ENCODE results near the gene IQCK.
"Not testable (repeated sequence)": the region's sequence is repeated elsewhere in the genome, so short reads cannot be mapped to it uniquely, and the experiment has no call there.

IQCK gene

GRCh38 chr16:19717741-19718623 is at the start of gene IQCK, which contains the start of gene KNOP1:
Gene IQCK, plus strand, starts transcription at chr16:19718271. Its CDS starts 36 bp downstream, at chr16:19718307.
Gene KNOP1, minus strand, starts transcription at chr16:19718227. Its CDS starts 3,192 bp downstream, at chr16:19715035.
- DNase-seq = peak; percentile 51

- DNase-seq = no peak
Measured at GRCh38 chr16:19672378-19672777, 45.7 kb upstream of the IQCK start.

GRCh38 chr16:19674485-19674884 is 43.6 kb upstream of the IQCK start:
- DNase-seq = no peak

- DNase-seq = no peak
Measured at GRCh38 chr16:19677402-19677801, 40.7 kb upstream of the IQCK start.

- no peak for DNase-seq
Measured at GRCh38 chr16:19678804-19679203, 39.3 kb upstream of the IQCK start.

GRCh38 chr16:19679281-19679680 is 38.8 kb upstream of the IQCK start:
- DNase-seq = not testable (repeated sequence)

- peak; percentile 41 for DNase-seq
Measured at GRCh38 chr16:19680881-19681340, 37.2 kb upstream of the IQCK start.

GRCh38 chr16:19681637-19682036 is 36.4 kb upstream of the IQCK start:
- DNase-seq = no peak

GRCh38 chr16:19683453-19684236 is 34.4 kb upstream of the IQCK start:
- no peak for DNase-seq

GRCh38 chr16:19685176-19685575 is 32.9 kb upstream of the IQCK start:
- DNase-seq = no peak

- no peak for DNase-seq
Measured at GRCh38 chr16:19687279-19687678, 30.8 kb upstream of the IQCK start.

GRCh38 chr16:19688396-19689024 is 29.6 kb upstream of the IQCK start:
- DNase-seq = no peak

- DNase-seq = no peak
Measured at GRCh38 chr16:19689342-19689741, 28.7 kb upstream of the IQCK start.

- DNase-seq = no peak
Measured at GRCh38 chr16:19690196-19690595, 27.9 kb upstream of the IQCK start.

GRCh38 chr16:19691161-19691711 is 26.8 kb upstream of the IQCK start:
- no peak for DNase-seq

- DNase-seq = no peak
Measured at GRCh38 chr16:19694989-19695388, 23.1 kb upstream of the IQCK start.

- DNase-seq = peak; percentile 91
Measured at GRCh38 chr16:19696328-19696727, 21.7 kb upstream of the IQCK start.

GRCh38 chr16:19696961-19697360 is 21.1 kb upstream of the IQCK start:
- DNase-seq = peak; percentile 87

GRCh38 chr16:19697756-19698318 is 20.2 kb upstream of the IQCK start:
- no peak for DNase-seq

- DNase-seq = no peak
Measured at GRCh38 chr16:19698480-19699465, 19.3 kb upstream of the IQCK start.

- DNase-seq = no peak
Measured at GRCh38 chr16:19699472-19699871, 18.6 kb upstream of the IQCK start.
